ENCODE results near the gene ZNF511.

The ZNF511 gene

DNA sequence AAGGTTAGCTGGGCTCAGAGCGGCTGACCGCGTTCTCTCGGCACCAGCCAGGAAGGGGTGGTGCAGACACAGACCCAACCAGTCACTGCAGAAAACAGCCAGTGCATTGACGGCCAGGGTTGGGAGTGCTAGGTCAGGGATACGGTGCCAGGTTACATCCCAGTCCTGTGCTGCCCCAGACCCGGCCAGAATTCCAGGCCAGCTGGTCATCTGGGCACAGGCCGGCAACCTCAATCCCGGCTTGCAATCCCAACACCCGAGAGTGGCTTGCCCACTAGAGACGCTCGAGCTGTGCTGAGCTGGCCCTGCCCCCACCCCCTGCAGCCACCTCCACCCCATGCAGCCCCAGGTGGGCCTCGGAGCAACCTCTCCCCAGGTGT lies 42.2 kb downstream of the ZNF511 start:
- no peak overlapping the region for H3K4me3 ChIP-seq
- H3K36me3 ChIP-seq: peaks cover 16% of the 10 kb centered on the region
- H4K20me1 ChIP-seq: peaks cover 33% of the 10 kb centered on the region
- H3K4me2 ChIP-seq: no peak overlapping the region
- no peaks in the 10 kb centered on the region for H3K27me3 ChIP-seq
- peaks cover 1% of the 10 kb centered on the region; the same call in 1 of the 2 replicates for H3K9me3 ChIP-seq
- no peak overlapping the region for H3K27ac ChIP-seq
- no peak for TF ChIP-seq Cebpa-rat (IDR thresholded peaks at IDR 0.05)
- no peak overlapping the region for H3K9ac ChIP-seq
- H3K4me1 ChIP-seq: peaks cover 45% of the 10 kb centered on the region

DNA sequence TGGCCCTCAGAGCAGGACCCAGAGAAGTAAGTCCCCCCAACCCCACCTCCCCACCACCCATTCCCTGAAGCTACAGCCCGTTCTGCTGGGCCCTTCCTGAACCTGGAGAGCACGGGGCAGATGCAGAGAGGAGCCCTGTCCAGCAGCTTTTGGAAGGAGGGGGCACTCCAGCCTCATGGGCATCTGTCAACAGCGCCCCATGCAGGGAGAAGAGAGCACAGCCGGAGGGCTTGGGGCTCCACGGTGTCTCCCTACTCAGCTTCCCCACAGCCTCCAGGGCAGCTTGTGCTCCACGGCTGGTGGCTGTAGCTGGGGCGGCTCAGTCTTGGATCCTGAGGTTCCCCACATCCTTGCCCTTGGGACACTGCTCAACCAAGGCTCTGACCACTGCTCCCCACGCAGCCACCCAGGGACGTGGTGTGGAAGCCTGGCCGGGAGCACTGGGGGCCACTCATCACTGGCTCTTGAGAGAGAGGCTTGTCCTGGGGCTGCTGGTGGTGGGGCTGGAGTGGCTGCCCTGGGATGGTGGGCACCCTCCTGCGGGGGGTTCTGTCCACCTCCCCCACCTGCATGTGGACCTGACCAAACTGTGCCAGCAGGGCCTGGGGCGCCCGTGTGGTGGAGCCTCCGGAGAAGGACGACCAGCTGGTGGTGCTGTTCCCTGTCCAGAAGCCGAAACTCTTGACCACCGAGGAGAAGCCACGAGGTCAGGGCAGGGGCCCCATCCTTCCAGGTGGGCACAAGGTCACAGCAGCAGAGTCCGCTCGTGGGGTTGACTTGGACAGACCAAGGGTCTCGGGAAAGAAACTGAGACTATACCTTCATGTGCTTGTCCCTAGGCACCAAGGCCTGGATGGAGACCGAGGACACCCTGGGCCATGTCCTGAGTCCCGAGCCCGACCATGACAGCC lies 42.9 kb downstream of the ZNF511 start:
- no peak for TF ChIP-seq Cebpa-rat (IDR thresholded peaks at IDR 0.05)
- H4K20me1 ChIP-seq: peaks cover 40% of the 10 kb centered on the region
- peaks cover 49% of the 10 kb centered on the region for H3K4me1 ChIP-seq
- no peak overlapping the region for H3K9ac ChIP-seq
- H3K9me3 ChIP-seq: no peaks in the 10 kb centered on the region
- H3K36me3 ChIP-seq: peaks cover 16% of the 10 kb centered on the region
- H3K27ac ChIP-seq: no peak overlapping the region
- H3K4me2 ChIP-seq: peak overlapping the region; percentile 22; the same call in 1 of the 2 replicates
- H3K27me3 ChIP-seq: no peaks in the 10 kb centered on the region
- H3K4me3 ChIP-seq: no peak overlapping the region

- Histone ChIP-seq H4K20me1 (peaks cover 42% of the 10 kb centered on the region), H3K4me1 (peaks cover 45% of the 10 kb centered on the region), H3K4me2 (no peak overlapping the region), H3K9me3 (no peaks in the 10 kb centered on the region), H3K9ac (no peak overlapping the region), H3K36me3 (peaks cover 16% of the 10 kb centered on the region), H3K27me3 (no peaks in the 10 kb centered on the region), H3K27ac (no peak overlapping the region), H3K4me3 (no peak overlapping the region)
- TF ChIP-seq Cebpa-rat (IDR thresholded peaks at IDR 0.05): no peak
Measured at GRCh38 chr10:133353202-133353959, 44.7 kb downstream of the ZNF511 start.

DNA sequence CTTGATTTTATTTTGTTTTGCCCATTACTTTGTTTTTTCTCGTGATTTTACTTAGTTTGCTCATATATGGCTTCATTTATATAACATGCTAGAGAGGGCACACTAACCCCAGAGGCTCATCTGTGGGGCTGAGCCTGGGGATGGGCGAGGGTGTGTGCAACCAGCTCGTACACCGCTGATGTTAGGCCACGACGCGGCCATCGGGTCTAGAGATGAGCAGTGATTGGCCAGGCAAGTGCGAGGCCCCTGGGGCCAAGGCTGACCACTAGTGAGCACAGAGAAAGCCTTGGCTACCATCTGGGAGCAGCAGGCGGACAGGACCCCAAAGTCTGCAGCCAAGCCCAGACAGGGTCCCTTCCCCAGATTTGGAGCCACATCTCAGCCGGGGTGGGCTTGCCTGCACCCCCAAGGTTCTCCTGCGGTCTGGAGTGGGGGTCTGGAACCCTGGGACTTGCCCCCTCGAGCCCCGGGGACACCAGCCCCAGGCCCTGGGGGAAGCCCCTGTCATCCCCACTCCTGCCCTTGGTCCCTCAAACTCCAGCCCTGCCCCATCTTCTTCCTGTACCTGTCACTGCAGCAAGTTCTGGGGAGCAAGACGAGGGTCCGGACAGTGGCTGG lies 45.4 kb downstream of the ZNF511 start:
- H3K27ac ChIP-seq: no peak overlapping the region
- peaks cover 45% of the 10 kb centered on the region for H3K4me1 ChIP-seq
- H3K9me3 ChIP-seq: no peaks in the 10 kb centered on the region
- peak overlapping the region; percentile 99; the same call in 1 of the 2 replicates for H3K4me2 ChIP-seq
- no peaks in the 10 kb centered on the region for H3K27me3 ChIP-seq
- H4K20me1 ChIP-seq: peaks cover 42% of the 10 kb centered on the region
- peaks cover 16% of the 10 kb centered on the region for H3K36me3 ChIP-seq
- no peak for TF ChIP-seq Cebpa-rat (IDR thresholded peaks at IDR 0.05)
- 0 out of 2 replicates have a peak overlapping the region, but pooled peaks have one; percentile 61 for H3K9ac ChIP-seq
- H3K4me3 ChIP-seq: no peak overlapping the region

DNA sequence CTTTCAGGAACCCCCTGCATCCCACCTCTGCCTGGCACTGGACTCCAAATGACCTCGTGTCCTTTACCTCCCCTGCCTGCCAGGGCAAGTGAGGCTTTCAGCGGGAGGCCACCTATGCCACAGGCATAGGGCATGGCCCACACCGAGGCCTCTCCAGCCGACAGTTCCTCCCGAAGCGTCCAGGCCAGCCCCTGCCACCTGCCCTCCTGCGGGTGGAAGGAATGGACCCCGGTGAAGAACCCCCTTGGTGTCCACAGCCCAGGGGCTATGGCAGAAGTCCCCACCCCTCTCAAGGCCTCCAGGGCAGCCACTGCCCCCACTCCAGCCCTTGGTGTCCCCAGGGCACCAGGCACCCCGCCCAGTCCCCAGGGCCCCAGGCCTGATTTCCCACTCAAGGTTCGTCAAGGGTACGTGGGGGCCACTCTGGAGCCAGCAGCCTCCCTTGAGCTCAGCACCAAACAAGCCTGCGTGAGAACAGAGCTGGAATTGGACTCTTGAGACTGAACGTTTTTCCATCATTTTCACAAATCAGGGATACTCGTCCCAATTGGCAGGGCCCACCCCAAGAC lies 46.0 kb downstream of the ZNF511 start:
- Histone ChIP-seq H3K4me2 (peak overlapping the region; percentile 99), H3K4me1 (peaks cover 45% of the 10 kb centered on the region), H3K27ac (peak overlapping the region; percentile 93), H3K36me3 (peaks cover 16% of the 10 kb centered on the region), H3K9ac (peak overlapping the region; percentile 61), H3K9me3 (no peaks in the 10 kb centered on the region), H4K20me1 (peaks cover 42% of the 10 kb centered on the region), H3K4me3 (peak overlapping the region; percentile 90; the same call in 1 of the 2 replicates), H3K27me3 (no peaks in the 10 kb centered on the region)
- TF ChIP-seq Cebpa-rat (IDR thresholded peaks at IDR 0.05): no peak

- Histone ChIP-seq H3K9me3 (no peaks in the 10 kb centered on the region), H3K9ac (peak overlapping the region; percentile 61), H3K4me3 (peak overlapping the region; percentile 90; the same call in 1 of the 2 replicates), H3K27me3 (no peaks in the 10 kb centered on the region), H3K4me2 (peak overlapping the region; percentile 99), H4K20me1 (peaks cover 42% of the 10 kb centered on the region), H3K27ac (peak overlapping the region; percentile 93), H3K36me3 (peaks cover 16% of the 10 kb centered on the region), H3K4me1 (peaks cover 45% of the 10 kb centered on the region)
- no peak for TF ChIP-seq Cebpa-rat (IDR thresholded peaks at IDR 0.05)
Measured at GRCh38 chr10:133355266-133355665, 46.6 kb downstream of the ZNF511 start.

- H4K20me1 ChIP-seq: peaks cover 42% of the 10 kb centered on the region
- no peaks in the 10 kb centered on the region for H3K9me3 ChIP-seq
- H3K4me1 ChIP-seq: peaks cover 47% of the 10 kb centered on the region
- H3K4me3 ChIP-seq: peak overlapping the region; percentile 90
- no peaks in the 10 kb centered on the region for H3K27me3 ChIP-seq
- H3K4me2 ChIP-seq: peak overlapping the region; percentile 99
- H3K27ac ChIP-seq: peak overlapping the region; percentile 93
- peak overlapping the region; percentile 93 for H3K9ac ChIP-seq
- peaks cover 16% of the 10 kb centered on the region for H3K36me3 ChIP-seq
- no peak for TF ChIP-seq Cebpa-rat (IDR thresholded peaks at IDR 0.05)
Measured at GRCh38 chr10:133355991-133356390, 47.3 kb downstream of the ZNF511 start.

DNA sequence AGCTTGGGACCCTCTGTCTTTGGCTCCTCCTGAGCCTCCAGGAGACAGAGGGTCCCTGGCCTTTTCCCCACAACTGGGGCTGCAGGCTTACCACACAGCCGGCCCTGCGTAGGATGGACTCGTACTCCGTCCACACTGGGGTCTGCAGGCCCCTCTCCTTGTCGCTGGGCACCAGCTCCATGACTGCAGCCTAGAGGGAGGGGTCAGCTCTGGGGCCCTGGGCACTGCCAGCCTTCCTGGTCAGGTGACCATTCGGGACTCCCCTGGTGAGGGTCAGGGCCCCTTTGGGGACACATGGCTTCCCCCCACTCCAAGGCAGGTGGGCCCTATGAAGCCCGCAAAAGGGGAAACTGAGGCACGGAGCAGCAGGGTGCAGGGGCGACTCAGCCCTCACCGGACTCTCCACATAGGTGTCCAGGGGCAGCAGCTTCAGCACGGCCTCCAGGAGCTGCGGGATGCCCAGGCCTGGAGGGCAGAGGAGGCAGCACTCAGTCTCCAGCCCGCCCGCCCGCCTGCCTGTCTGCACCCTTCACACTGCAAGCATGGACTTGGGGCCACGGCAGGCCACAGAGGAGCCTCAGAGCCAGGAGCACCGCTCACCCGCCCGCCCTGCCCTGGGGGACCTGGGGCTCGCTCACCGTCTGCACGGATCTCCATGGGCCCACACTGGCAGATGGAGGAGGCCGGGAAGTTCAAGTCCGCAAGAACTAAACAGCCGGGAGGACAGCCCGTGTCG lies 48.0 kb downstream of the ZNF511 start:
- H4K20me1 ChIP-seq: peaks cover 42% of the 10 kb centered on the region
- peak overlapping the region; percentile 99 for H3K4me2 ChIP-seq
- peaks cover 16% of the 10 kb centered on the region for H3K36me3 ChIP-seq
- no peak for TF ChIP-seq Cebpa-rat (IDR thresholded peaks at IDR 0.05)
- peak overlapping the region; percentile 93 for H3K9ac ChIP-seq
- peak overlapping the region; percentile 93 for H3K27ac ChIP-seq
- peak overlapping the region; percentile 90 for H3K4me3 ChIP-seq
- no peaks in the 10 kb centered on the region for H3K27me3 ChIP-seq
- H3K9me3 ChIP-seq: no peaks in the 10 kb centered on the region
- peaks cover 47% of the 10 kb centered on the region for H3K4me1 ChIP-seq
